HG03196 (cell line): ENCODE data around the gene ABCG4.
"Not testable (repeated sequence)": the region's sequence is repeated elsewhere in the genome, so short reads cannot be mapped to it uniquely, and the experiment has no call there.

Source experiments
- ATAC-seq: cut with Tn5 transposase; IDR thresholded peaks from one replicate; pipeline ENCODE4 v1.9.1; 2021; ENCODE audit not compliant: unreplicated experiment

Gene ABCG4

GRCh38 chr11:119115484-119116234 is 33.2 kb upstream of the ABCG4 start:
- ATAC-seq, result no peak

- ATAC-seq, result no peak
Measured at GRCh38 chr11:119116235-119116594, 32.6 kb upstream of the ABCG4 start.

- no peak for ATAC-seq
Measured at GRCh38 chr11:119116601-119117000, 32.3 kb upstream of the ABCG4 start.

GRCh38 chr11:119117004-119117706 is 31.7 kb upstream of the ABCG4 start:
- no peak for ATAC-seq

DNA sequence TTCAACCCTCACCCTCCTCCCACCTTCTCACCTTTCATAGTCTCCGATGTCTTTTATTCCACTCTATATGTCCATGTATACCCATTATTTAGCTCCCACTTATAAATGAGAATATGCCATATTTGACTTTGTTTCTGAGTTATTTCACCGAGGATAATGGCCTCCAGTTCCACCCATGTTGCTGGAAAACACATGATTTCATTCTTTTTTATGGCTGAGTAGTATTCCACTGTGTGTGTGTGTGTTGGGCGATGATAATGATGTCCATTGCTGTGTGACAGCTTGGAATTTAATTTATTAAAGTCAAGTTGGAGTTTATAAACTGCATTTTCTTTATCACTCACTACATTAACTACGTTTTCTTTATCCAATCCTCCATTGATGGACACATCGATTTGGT is 30.6 kb upstream of the ABCG4 start:
- ATAC-seq, result no peak

DNA sequence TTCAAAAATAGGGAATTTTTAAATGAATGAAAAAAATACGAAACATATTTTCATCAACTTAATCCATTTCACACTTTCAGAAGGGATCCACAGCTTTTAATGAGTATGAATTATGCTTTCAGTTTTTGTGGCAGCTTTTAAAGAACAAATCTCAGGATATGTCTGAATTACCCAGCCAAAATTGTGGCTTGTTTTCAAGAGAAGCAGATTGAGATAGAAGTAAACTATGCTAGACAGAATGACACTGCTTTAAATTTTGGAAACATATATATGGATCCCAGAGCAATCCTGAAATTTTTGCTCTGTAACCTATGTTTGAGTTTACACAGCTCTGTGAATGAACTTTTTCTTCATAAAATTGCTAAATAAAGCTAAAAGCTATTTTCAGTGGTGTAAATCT is 29.9 kb upstream of the ABCG4 start:
- no peak for ATAC-seq

DNA sequence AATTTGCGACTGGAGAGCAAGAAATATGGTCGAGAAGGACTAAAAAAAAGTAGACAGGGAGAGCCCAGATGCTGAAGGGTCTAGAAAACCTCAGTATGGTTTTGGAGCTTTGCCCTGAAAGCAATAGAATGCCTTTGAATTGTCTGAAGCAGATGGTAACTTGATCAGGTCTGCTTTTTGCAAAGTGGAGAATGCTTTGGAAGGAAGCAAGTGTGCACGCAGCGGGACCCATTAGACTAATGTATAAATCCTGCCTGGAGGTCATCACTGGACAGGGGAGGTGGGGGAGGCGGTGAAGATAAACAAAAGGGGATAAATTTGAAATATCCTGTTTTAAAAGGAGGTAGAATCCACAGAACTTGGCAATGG is 28.2 kb upstream of the ABCG4 start:
- ATAC-seq, result no peak

- ATAC-seq, result peak; percentile 94
Measured at GRCh38 chr11:119121008-119121810, 27.6 kb upstream of the ABCG4 start, which contains the start of gene HINFP. TSS of gene HINFP (plus strand) at chr11:119121580. CDS start at chr11:119126945, 5,365 bp downstream.

DNA sequence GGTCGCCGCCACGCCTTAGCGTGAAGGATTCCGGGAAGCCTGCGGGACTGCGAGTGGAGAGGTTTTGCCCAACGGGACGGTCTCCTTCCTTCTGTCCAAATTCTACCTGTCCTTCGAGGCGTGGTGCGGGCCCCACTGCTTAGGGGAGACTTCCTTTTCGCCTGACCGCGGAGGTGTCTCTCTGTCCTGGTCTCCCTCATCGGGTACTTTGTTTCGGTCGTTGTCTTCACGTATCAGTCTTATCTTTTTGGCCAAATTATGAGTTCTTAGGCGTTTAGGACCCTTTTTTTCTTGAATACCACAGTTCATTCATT is 27.1 kb upstream of the ABCG4 start:
- no peak for ATAC-seq

DNA sequence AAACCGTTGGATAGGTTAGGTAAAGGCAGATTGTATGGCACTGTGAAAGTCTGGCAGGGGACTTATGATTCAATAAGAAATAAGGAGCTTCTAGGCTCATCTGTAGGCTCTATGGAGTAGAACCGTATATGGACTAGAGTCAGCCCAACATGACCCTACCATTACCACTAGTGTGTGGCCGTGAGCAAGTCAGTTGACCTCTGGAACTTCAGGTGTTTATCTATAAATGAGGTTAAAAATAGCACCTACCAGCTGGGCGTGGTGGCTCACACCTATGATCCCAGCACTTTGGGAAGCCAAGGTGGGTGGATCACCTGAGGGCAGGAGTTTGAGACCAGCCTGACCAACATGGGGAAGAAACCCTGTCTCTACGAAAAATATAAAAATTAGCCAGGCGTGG is 23.0 kb upstream of the ABCG4 start:
- no peak for ATAC-seq

DNA sequence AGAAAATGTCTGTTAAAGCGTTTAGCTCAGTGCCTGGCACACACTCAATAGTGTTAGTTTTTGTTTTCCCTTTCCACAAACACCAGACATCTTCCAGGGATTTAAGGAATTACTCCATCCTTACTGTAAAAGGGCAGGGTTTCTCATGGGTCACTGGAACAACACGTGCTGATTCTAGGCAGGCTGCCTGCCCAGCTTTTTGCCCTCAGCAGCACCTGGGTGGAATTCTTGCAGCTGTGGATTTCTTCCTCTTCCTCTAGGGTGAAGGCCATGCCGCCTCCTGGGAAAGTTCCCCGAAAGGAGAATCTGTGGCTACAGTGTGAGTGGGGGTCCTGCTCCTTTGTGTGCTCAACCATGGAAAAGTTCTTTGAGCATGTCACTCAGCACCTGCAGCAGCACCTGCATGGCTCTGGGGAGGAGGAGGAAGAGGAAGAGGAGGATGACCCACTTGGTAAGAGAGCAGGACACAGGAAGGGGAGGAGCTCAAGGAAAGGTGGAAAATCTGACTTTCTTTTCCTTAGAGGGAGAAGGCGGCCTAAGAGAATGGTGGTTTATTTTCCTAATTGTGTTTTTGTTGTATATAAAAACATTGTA is 22.1 kb upstream of the ABCG4 start:
- no peak for ATAC-seq

DNA sequence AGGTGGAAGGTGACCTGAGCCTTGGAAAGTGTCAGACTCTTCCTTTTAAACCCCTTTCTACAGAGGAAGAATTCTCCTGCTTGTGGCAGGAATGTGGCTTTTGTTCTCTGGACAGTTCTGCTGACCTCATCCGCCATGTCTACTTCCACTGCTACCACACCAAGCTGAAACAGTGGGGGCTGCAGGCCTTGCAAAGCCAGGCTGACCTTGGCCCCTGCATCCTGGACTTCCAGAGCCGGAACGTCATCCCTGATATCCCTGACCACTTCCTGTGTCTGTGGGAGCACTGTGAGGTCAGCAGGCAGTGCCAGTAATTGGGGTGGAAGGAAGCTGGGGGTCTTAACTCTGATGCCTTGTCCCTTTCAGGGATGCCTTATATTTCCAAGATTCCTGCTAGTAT is 18.2 kb upstream of the ABCG4 start:
- no peak for ATAC-seq

- no peak for ATAC-seq
Measured at GRCh38 chr11:119134389-119134978, 14.4 kb upstream of the ABCG4 start.

DNA sequence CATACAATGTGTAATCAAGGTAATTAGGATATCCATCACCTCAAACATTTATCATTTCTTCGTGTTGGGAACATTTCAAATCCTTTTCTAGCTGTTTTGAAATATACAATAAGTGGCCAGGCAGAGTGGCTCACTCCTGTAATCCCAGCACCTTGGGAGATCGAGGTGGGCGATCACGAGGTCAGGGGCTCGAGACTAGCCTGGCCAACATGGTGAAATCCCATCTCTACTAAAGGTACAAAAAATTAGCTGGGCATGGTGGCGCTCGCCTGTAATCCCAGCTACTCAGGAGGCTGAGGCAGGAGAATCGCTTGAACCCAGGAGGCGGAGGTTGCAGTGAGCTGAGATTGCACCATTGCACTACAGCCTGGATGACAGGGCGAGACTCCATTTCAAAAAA is 9.6 kb upstream of the ABCG4 start:
- not testable (repeated sequence) for ATAC-seq

GRCh38 chr11:119144825-119145486 is 3.9 kb upstream of the ABCG4 start:
- no peak for ATAC-seq

DNA sequence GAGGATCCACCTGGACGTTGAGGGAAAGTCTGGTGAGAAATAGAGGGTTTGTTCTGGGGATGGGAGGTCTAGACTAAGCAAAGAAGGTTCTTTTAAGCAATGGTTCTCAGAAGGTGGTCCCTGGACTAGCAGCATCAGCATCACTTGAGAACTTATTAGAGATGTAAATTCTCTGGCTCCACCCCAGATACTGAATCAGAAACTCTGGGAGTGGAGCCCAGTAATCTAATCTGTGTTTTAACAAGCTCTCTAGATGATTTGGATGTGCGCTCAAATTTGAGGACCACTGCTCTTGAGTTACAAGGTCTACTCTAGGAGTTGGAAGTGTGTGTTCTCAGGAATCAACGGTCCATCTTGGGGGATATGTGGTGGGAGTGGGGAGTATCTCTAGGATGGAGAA is 3.3 kb upstream of the ABCG4 start:
- no peak for ATAC-seq

DNA sequence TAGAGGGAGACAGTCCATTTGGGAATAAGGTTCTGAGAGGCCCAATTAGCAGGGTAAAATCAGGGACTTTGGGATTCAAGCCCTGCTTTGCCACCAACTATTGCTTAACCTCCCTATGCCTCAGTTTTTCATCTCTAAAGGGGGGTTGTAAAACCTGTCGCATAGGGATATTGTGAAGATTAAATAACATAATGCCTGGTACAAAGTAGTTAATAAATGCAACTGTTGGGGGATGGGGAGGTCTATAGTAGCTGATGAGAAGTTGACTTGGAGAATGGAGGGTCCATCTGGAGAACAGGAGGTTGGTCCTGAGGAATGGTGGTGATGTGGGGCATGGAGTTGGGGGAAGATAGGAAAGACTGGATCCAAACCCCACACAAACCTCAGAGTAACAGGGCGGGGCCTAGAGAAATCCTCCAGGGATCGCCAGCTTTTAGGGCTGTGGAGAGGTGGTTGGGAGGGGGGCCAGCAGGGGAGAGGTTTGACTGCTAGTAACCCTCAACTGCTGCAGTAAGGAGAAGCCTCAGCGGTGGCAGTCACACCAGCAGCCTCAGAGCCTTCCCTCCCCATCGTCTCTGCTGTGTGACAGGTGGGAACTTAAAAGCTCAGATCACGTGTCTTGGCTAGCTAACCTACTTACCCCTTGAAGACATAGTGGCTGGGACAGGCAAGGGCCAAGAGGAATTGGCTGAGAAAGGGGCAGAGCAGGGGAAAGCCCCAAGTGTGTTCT is 1.1 kb upstream of the ABCG4 start:
- ATAC-seq, result no peak

GRCh38 chr11:119148720-119149017 is 183 bp upstream of the ABCG4 start:
- no peak for ATAC-seq

DNA sequence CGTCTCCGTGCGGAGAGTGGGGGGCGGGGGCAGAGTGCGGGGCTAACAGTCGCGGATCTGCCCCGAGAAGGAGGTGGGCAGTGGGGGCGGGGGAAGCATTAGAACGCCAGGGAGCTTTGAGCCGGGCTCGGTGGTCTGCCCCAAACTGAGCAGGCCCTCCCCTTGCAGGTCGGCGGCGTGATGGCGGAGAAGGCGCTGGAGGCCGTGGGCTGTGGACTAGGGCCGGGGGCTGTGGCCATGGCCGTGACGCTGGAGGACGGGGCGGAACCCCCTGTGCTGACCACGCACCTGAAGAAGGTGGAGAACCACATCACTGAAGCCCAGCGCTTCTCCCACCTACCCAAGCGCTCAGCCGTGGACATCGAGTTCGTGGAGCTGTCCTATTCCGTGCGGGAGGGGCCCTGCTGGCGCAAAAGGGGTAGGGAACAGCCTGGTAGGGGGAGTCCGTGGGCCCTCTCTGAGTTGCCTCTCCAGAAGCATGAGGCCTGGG is 979 bp downstream of the ABCG4 start:
- ATAC-seq, result no peak

GRCh38 chr11:119152043-119152442 is 3.2 kb downstream of the ABCG4 start:
- ATAC-seq, result no peak
